Measurements from ENCODE around the gene KCNJ10.

The KCNJ10 gene

GRCh38 chr1:160043543-160043942 lies 26.4 kb downstream of the KCNJ10 start:
- H3K4me3 ChIP-seq (ENCODE audit: control insufficient read depth, low read depth, low read length): no peak overlapping the region
- no peak for DNase-seq (ENCODE audit: low read depth)
- TF ChIP-seq CTCF (conservative IDR thresholded peaks at IDR 0.05; ENCODE audit: control insufficient read depth, insufficient read depth, low read depth, low read length): no peak

- no peak for DNase-seq (ENCODE audit: low read depth)
- TF ChIP-seq CTCF (conservative IDR thresholded peaks at IDR 0.05; ENCODE audit: control insufficient read depth, insufficient read depth, low read depth, low read length): no peak
- no peak overlapping the region for H3K4me3 ChIP-seq (ENCODE audit: control insufficient read depth, low read depth, low read length)
Observed at GRCh38 chr1:160040476-160040875, 29.5 kb downstream of the KCNJ10 start.

DNA sequence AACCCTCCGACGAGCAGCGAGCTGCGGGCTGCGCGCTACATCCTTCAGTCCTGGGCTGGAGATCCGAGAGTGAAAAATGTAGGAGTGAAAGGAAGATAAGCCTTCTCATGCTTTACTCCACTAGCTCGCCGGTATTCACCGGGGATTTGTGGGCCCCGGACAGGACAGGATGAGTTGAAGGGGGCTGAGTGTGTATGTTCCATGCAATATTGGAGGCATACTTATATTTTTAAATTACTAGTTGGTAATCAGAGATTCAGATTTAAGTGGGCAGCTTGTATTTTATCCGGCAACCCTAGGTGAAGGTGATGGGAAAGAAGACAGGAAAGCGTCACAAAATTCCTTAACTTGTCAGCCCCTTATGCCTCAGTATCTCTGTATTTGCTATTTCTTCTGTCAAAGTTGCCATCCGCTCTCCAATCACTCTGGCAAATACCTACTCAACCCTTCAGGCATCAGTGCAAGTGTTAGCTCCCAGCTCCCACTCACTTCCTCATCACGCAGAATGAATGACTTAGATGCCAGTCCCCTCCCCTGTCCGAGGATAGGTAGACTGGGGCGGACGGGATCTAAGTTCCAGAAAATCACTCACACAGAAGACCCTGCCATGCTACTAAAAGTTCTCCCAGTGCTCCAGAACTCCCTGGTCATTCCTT lies 37.7 kb downstream of the KCNJ10 start:
- DNase-seq (ENCODE audit: low read depth): no peak
- TF ChIP-seq CTCF (conservative IDR thresholded peaks at IDR 0.05; ENCODE audit: control insufficient read depth, insufficient read depth, low read depth, low read length): no peak
- H3K4me3 ChIP-seq (ENCODE audit: control insufficient read depth, low read depth, low read length): peak overlapping the region; percentile 91

- H3K4me3 ChIP-seq (ENCODE audit: control insufficient read depth, low read depth, low read length): peak within 1 kb of the TSS; percentile 91
- TF ChIP-seq CTCF (conservative IDR thresholded peaks at IDR 0.05; ENCODE audit: control insufficient read depth, insufficient read depth, low read depth, low read length): no peak
- peak; percentile 82 for DNase-seq (ENCODE audit: low read depth)
Observed at GRCh38 chr1:160031365-160032164, 38.4 kb downstream of the KCNJ10 start, which contains the start of gene PIGM. TSS of gene PIGM (minus strand) at chr1:160031990. CDS start at chr1:160031739, 251 bp downstream.

- peak overlapping the region; percentile 91 for H3K4me3 ChIP-seq (ENCODE audit: control insufficient read depth, low read depth, low read length)
- no peak for TF ChIP-seq CTCF (conservative IDR thresholded peaks at IDR 0.05; ENCODE audit: control insufficient read depth, insufficient read depth, low read depth, low read length)
- no peak for DNase-seq (ENCODE audit: low read depth)
Observed at GRCh38 chr1:160030657-160031364, 39.1 kb downstream of the KCNJ10 start.

DNA sequence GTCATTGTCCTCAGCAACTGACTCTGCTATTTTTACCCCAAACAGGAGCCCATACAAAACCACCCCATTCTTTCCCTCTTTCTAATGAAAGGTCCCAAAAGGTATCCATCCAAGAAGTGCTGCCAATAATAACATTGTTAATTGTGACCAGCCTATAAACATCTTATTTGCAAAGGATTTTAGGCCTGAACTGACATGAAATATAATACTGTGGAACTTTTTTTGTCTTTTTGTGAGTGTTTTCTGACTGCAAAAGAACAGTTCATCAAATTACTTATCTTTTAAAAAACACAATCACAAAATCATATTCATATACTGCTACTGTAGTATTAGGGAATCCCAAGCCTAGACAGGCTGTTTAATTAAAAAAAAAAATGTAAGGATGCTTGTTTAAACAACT lies 41.5 kb downstream of the KCNJ10 start:
- DNase-seq (ENCODE audit: low read depth): no peak

More for the DNA sequence above, 41.5 kb downstream of the KCNJ10 start:
- no peak for TF ChIP-seq CTCF (conservative IDR thresholded peaks at IDR 0.05; ENCODE audit: control insufficient read depth, insufficient read depth, low read depth, low read length)
- H3K4me3 ChIP-seq (ENCODE audit: control insufficient read depth, low read depth, low read length): no peak overlapping the region

Measured in fibroblast of mammary gland (primary cell).